Subcutaneous adipose tissue (tissue), 4 donors: ENCODE results near the gene IL1R2. TPM values are rescaled to one million over a fixed set of nuclear protein-coding genes. Genes with fewer than 3 reads are reported as not detected.

Experiments
- CTCF ChIP-seq: fragments of 450-650 bp; IDR thresholded peaks from one replicate; pipeline ENCODE4 v1.5.1; 2016; ENCODE audit warnings: low read depth, mild to moderate bottlenecking, control low read depth, antibody characterized with exemption, moderate library complexity
- total RNA-seq, 4 donors: library from RNA; depleted of rRNA; stranded (reverse); fragments of >200 nt; gene quantifications; one replicate each; pipeline ENCODE4 v1.1.0, GENCODE V29; 2016

The IL1R2 gene
- total RNA-seq, 4 donors from 2014 or later, result 8.3 to 27.1 (median 17.2) TPM

GRCh38 chr2:101952551-101952950 lies 39.2 kb upstream of the IL1R2 start:
- no peak for TF ChIP-seq CTCF

DNA sequence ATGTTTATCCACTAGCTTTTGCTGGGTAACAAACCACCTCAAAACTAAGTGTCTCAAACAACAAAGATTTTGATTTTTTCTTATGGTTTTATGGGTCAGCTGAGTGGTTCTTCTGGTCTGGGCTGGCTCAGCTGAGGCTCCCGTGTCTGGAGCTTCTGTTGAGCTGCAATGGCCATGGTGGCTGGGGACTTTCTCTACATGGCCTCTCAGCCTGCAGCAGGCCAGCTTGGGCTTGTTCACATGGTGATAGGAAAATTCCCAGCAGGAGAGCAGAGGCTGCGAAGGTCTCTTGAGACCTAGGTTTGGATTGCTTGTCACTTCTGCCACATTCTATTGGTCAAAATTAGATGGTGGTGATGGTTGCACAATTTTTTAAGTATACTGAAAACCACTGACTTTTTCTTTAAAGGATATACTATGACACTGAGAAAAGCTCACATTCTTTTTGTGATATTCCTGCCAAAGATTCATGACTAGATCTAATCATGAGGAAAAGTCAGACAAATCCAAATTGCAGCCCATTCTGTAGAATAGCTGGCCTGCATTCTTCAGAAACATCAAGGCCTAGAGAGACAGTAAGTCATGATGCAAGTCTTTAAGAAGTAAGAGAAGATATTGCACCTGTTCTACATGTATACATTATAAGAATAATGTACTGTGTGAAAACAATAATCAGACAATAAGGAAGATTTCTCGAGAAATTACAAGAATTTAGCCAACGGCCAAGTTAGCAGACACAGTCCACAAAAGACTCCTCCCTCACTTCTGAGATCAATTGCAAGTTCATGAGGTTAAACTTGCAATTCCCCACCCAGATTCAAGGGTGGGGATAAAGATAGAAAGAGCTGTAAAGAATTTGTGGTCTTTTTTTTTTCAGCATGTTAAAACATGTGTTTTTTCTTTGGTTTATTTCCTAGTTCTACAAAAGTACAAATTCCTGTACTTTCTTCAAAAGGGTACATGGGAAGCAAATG lies 35.0 kb upstream of the IL1R2 start:
- no peak for TF ChIP-seq CTCF

DNA sequence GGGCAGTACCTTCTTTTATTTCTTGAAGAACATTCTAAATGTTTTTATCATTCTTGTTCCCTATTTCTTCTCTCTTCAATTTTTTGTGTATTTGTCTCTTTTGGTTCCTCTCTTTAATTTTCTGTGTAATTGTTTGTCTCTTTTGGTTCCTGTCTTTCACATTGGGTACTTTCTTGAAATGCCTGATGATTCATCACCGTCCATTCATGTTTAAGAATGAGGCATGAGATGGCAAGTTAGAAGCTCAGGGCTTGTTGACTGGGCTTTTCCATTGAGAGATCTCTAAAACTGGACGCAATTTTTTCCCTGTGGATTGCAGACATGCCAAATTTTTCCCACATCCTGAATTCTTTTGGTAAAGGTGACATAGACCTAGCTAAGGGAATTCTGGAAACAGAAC lies 33.7 kb upstream of the IL1R2 start:
- TF ChIP-seq CTCF, result no peak

DNA sequence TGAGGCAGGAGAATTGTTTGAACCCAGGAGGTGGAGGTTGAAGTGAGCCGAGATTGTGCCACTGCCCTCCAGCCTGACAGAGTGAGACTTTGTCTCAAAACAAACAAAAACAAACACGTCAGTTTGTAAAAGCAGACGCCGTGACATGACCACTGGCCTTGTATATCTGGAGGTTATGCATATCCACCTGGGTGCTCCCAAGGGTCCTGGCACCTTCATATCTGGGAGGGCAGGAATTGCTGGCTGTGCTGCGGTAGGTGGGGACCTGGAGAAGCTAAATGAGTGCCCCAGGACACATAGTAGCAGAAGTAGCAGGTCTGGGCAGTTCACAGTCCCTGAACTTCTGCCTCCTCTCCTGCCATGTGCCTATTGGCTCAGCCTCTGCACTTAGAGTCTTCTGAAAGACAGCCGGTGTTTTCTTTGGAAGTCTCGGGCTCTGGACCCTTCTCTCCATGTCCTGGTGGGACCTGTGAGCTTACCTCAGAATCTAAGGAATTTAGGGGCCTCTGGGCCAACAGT lies 30.9 kb upstream of the IL1R2 start:
- TF ChIP-seq CTCF, result no peak

DNA sequence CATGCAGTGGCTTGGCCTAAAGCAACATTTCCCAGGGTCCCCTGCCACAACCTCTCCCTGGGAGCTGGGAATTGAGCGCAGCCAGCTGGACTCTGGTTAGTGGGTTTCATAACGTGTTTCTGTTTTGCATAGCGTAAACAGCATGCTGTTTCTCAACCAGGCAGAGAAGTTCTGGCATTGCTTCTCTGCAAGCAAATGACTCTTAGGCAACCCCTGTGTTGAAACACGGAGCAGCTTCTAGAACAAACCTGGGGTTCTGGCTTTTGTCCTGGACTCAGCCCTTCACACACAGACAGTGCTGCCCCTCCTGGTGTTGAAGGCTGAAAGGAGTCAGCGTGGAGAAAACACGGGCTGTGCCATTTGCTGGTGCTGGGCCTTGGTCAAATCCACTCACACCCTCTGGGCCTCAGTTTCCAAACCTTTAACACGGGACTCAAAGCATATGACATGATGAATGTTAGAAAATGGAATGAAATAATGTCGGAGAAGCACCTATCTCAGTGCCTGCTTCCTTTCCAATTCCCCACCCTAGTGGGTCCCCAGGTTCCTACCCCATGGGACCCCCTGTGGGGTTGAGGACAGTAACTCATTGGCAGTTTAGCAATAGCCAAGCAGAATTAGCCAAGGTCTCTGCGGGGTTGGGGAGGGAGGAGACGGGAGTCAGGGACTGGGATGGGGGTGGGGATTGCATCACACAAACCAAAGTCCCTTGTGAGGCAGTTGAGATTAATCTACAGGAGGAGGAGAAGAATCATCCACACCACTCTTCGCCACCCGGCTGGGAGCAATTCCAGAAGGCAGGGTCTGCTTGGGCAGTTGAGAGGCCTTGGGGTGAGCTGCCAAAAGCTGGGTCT lies 30.2 kb upstream of the IL1R2 start:
- no peak for TF ChIP-seq CTCF

DNA sequence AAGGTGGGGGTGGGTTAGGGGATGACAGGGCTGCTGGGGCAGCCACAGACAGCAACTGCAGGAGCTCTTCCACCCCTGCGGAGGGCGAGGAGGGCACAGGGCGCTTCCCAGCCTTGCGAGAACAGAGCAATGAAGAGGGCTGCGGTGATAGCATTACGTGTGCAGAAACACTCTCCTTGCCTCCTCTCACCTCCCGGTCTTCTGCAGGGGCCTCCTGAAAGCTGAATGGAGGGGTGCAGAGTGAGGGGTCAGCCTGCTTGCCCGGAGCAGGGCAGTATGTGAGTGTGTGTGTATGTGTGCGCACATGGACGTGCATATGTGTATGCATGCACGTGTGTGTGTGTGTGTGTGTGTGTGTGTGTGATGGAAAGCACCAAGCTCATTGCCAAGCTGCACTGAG lies 29.5 kb upstream of the IL1R2 start:
- TF ChIP-seq CTCF, result no peak

DNA sequence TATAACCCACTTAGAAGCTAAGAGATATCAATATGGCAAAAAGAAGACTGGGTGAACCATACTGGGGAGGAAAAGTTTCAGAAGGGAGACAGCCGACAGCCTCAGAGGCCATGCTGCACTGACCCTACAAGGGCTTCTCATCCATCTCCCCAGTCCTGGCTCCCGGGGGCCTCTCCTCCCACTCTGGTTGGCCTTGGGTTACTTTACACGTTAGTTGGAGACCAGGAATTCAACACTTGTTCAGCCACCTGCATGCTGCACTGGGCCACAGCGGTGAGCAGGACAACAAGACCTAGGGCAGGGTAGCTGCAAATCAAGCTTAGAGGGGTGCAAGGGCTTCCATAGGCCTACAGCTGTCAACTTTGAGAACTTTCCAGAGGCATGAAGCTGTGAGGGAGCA lies 28.6 kb upstream of the IL1R2 start:
- TF ChIP-seq CTCF, result no peak
